Right atrium auricular region (tissue), 2 donors: ENCODE results near the gene GUCY1A1. TPM values are rescaled to one million over a fixed set of nuclear protein-coding genes. Genes with fewer than 3 reads are reported as not detected.

Experiments used
- DNase-seq: peaks from one replicate; pipeline ENCODE4 v3.0.0-alpha.2; 2019; ENCODE audit warnings: low spot score
- H3K27ac ChIP-seq, 2 donors: fragments of 200-600 bp; sonication (generic); 1 replicate in 1 of 2; 2 replicates in 1 of 2; pipeline ENCODE4 v1.5.1; 2016 to 2019
- H3K27me3 ChIP-seq, 2 donors: fragments of 200-600 bp; sonication (generic); one replicate each; pipeline versions ENCODE4 v1.5.1 to v1.6.0; 2017 to 2019
- H3K36me3 ChIP-seq: fragments of 200-600 bp; sonication (generic); one replicate; pipeline ENCODE4 v1.5.1; 2016
- H3K4me1 ChIP-seq, 2 donors: fragments of 200-600 bp; sonication (generic); one replicate each; pipeline versions ENCODE4 v1.5.1 to v1.6.0; 2017 to 2019
- H3K4me3 ChIP-seq, 2 donors: fragments of 200-600 bp; sonication (generic); 1 replicate in 1 of 2; 2 replicates in 1 of 2; pipeline ENCODE4 v1.5.1; 2017 to 2019; ENCODE audit warnings: mild to moderate bottlenecking in 1 of 2, moderate library complexity in 1 of 2
- H3K9me3 ChIP-seq, 2 donors: fragments of 200-600 bp; sonication (generic); one replicate each; pipeline ENCODE4 v1.5.1; 2019
- total RNA-seq, 2 donors: library from RNA; depleted of rRNA; stranded (reverse); fragments of >200 nt; gene quantifications; one replicate each; pipeline ENCODE4 v1.1.0, GENCODE V29; 2016
- TF ChIP-seq, protein P1 (sequence below), 2 donors: fragments of 200-600 bp; sonication (generic); IDR thresholded peaks; one replicate each; pipeline ENCODE4 v1.5.1; 2019; ENCODE audit warnings: antibody characterized with exemption in 2 of 2

The GUCY1A1 gene
- total RNA-seq, 2 donors from 2014 or later = 35.5 to 52.5 TPM

DNA sequence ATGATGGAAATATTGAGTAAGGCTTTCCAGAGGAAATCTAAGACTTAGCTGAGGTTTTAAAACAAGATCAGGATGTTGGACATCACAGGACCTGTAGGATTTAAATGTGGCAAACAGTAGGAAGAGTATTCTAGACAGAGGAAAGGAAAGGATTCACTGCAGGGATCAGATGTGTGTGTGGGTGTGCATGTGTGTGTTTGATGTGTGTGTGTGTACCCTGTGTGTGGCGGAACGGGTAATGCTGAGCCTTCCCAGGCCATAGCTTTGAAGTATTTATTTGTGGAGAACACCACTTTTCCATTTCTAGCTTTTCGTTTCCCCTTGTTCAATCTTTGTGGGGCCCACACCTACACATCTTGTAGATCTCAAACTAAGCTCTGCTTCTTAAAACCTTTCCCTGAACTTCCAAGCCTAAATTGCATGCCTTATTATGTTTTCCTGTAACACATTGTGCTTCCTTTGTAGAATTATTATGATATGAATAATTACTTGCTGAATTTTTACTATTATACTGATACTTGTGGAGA is 6.9 kb downstream of the GUCY1A1 start:
- Histone ChIP-seq H3K27me3 (no peaks in the 10 kb centered on the region), H3K27ac (peak overlapping the region; percentile 10 to 50), H3K4me3 (no peak overlapping the region), H3K4me1 (peaks cover 0 to 28% of the 10 kb centered on the region in 2 donors), H3K9me3 (no peaks in the 10 kb centered on the region), H3K36me3 (no peaks in the 10 kb centered on the region)
- TF ChIP-seq, protein P1, sequence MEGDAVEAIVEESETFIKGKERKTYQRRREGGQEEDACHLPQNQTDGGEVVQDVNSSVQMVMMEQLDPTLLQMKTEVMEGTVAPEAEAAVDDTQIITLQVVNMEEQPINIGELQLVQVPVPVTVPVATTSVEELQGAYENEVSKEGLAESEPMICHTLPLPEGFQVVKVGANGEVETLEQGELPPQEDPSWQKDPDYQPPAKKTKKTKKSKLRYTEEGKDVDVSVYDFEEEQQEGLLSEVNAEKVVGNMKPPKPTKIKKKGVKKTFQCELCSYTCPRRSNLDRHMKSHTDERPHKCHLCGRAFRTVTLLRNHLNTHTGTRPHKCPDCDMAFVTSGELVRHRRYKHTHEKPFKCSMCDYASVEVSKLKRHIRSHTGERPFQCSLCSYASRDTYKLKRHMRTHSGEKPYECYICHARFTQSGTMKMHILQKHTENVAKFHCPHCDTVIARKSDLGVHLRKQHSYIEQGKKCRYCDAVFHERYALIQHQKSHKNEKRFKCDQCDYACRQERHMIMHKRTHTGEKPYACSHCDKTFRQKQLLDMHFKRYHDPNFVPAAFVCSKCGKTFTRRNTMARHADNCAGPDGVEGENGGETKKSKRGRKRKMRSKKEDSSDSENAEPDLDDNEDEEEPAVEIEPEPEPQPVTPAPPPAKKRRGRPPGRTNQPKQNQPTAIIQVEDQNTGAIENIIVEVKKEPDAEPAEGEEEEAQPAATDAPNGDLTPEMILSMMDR (IDR thresholded peaks at IDR 0.05) = no peak
- no peak for DNase-seq

DNA sequence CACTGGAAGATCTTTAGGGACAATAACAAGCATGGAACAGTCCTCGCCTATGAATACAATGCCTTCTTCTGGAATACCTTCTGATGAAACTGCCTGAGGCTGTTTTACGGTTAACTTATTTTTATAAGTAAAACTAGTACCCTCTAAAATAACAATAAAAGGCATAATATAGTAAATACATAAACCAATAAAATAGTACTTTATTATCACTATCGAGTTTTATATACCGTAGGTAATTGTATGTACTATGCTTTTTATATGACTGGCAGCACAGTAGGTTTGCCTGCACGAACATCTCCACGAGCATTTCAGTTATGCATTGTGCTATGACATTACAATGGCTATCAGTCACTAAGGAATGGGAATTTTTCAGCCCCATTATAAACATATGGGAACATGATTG is 8.0 kb downstream of the GUCY1A1 start:
- no peaks in the 10 kb centered on the region for H3K36me3 ChIP-seq
- H3K9me3 ChIP-seq = no peaks in the 10 kb centered on the region
- peak overlapping the region in 1 of 2 donors; percentile 75 for H3K27ac ChIP-seq
- TF ChIP-seq, protein P1 (IDR thresholded peaks at IDR 0.05) = no peak
- no peaks in the 10 kb centered on the region for H3K27me3 ChIP-seq
- H3K4me1 ChIP-seq = peaks cover 0 to 28% of the 10 kb centered on the region in 2 donors
- no peak overlapping the region for H3K4me3 ChIP-seq
- DNase-seq = no peak

DNA sequence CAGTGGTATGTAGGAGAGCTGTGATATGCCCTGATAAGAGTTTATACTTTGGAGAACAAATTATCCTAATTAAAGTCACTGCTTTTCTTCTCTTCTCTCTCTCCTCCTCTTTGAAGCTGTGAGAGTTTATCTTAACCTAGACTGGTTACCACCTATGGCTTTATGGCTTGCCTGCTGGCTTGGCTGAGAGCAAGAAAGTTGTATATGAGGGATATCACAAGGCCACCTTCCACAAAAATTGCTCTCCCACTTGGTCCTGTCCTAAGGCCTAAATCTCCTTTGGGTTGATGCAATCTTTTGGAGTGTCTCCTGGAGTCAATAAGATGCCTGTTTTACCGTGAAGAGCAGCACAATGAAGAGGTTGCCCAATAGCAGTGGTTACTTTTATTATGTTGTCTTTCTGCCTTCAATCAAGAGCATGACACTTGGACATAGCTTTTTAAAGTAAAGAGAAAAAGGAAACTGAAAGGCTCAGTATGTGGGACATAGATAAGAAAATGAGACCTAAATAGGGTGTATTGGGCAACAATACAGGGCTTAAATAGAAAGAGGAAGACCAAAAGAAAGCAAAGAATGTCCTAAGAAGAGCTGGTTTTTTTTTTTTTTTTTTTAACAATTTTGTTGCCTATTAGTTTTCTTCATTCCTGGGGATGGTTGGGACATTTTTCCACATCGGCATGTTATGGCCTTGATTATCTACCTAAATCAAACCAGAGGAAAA is 9.2 kb downstream of the GUCY1A1 start:
- DNase-seq = no peak
- Histone ChIP-seq H3K27ac (peak overlapping the region; percentile 56 to 75), H3K9me3 (no peaks in the 10 kb centered on the region), H3K4me3 (no peak overlapping the region), H3K27me3 (no peaks in the 10 kb centered on the region), H3K36me3 (no peaks in the 10 kb centered on the region), H3K4me1 (peaks cover 0 to 28% of the 10 kb centered on the region in 2 donors)
- TF ChIP-seq, protein P1 (IDR thresholded peaks at IDR 0.05) = no peak

DNA sequence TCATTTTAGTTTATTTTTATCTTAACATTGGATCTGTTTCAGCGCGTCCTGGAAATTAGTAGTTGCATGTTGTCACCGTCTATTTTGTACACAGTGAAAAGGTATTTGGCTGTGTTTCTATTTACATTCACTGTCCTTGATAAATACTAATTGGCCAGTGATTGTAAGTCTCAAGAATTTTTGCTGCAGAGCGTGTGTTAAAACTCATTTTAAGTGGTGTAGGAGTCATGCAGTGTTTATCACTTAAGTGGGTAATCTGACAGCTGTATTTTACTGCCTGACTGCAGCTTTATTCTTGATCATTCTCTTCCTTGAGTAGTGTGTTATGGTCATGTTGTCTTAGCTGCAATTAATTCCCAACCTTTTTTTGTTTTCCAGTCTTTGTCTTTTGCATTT is 9.8 kb downstream of the GUCY1A1 start:
- no peaks in the 10 kb centered on the region for H3K9me3 ChIP-seq
- H3K4me1 ChIP-seq = peaks cover 0 to 34% of the 10 kb centered on the region in 2 donors
- TF ChIP-seq, protein P1 (IDR thresholded peaks at IDR 0.05) = no peak
- H3K27me3 ChIP-seq = no peaks in the 10 kb centered on the region
- no peak overlapping the region for H3K4me3 ChIP-seq
- H3K36me3 ChIP-seq = no peaks in the 10 kb centered on the region
- no peak for DNase-seq
- peak overlapping the region; percentile 56 to 75 for H3K27ac ChIP-seq

DNA sequence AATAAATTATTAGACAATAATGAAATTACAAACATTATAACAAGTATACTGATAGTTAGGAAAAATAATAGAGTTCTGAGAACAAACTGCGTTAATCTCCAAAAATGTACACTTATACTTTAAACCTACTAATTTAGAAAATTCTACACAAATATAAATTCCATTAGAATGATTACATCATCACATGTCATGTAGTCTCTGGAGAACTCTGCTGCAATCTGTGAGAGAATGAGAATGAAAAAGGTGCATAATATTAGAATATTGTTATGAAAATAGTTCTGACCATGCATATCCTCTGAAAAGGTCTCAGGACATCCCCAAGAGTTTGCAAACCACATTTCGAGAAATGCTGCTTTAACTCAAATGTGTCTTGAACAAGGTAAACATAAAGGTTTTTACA is 11.4 kb downstream of the GUCY1A1 start:
- no peak for DNase-seq
- Histone ChIP-seq H3K9me3 (no peaks in the 10 kb centered on the region), H3K27ac (no peak overlapping the region), H3K27me3 (no peaks in the 10 kb centered on the region), H3K36me3 (no peaks in the 10 kb centered on the region), H3K4me1 (peaks cover 0 to 33% of the 10 kb centered on the region in 2 donors), H3K4me3 (no peak overlapping the region)
- TF ChIP-seq, protein P1 (IDR thresholded peaks at IDR 0.05) = no peak
